Islet of Langerhans (tissue), 1 donor: Measurements from ENCODE around the gene NOS3.
"Not testable (repeated sequence)": the region's sequence is repeated elsewhere in the genome, so short reads cannot be mapped to it uniquely, and the experiment has no call there.

Source experiments
- FAIRE-seq: peaks from one replicate; lab custom pipeline; 2011; peaks lifted over from hg19 to GRCh38; lab: Jason Lieb, UNC

Gene NOS3

DNA sequence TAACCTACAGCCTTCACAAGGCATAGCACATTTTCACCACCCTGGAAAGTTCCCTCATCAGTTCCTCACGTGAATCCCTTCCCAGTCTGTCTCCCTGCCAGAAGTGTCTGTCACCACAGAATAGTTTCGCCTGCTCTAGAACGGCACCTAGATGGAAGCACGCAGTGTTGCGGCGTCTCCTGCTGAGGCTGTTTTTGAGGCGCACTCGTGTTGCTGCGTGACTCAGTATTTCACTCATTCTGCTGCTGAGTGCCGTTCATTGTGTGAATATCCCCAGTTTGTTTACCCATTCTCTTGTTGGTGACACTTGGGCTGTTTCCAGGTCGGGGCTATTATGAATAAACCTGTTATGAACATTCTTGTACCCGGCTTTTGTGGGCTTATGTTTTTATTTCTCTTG is 12.8 kb downstream of the NOS3 start:
- no peak for FAIRE-seq

DNA sequence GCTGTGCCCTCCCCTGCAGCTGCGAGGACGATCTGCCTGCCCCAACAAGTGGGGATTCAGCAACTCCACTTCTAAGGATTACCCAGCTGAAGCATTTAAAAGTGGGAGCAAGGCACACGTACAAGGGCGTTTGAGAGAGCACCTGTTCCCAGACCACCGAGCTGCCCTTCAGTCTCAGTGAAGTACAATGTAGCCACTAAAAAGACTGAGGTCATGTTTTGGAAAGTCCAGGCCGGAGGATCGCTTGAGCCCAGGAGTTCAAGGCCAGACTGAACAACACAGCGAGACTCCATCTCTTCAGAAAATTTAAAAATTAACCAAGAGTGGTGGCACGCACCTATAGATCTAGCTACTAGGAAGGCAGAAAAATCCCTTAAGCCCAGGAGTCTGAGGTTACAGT is 14.7 kb downstream of the NOS3 start:
- no peak for FAIRE-seq

DNA sequence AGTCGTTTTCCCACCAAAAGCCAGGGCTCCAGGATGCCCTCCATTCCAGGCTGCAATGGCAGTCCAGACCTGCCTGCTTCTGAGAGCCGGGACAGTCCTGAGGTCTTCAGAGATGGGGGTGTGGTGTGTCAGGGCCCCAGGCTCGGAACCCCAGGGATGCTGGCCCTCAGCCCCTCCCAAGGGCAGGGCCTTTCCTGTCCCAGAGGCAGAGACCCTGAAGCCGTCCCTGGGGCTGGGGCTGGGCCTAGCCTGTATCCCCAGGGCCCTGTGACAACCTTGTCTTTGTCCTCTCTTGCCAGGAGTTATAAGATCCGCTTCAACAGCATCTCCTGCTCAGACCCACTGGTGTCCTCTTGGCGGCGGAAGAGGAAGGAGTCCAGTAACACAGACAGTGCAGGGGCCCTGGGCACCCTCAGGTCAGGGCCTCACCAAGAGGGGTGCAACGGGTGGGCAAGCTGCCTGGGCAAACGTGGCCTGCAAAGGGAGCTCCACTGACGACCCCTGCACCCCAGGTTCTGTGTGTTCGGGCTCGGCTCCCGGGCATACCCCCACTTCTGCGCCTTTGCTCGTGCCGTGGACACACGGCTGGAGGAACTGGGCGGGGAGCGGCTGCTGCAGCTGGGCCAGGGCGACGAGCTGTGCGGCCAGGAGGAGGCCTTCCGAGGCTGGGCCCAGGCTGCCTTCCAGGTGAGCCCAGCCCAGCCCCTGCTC is 15.9 kb downstream of the NOS3 start:
- FAIRE-seq, result no peak

DNA sequence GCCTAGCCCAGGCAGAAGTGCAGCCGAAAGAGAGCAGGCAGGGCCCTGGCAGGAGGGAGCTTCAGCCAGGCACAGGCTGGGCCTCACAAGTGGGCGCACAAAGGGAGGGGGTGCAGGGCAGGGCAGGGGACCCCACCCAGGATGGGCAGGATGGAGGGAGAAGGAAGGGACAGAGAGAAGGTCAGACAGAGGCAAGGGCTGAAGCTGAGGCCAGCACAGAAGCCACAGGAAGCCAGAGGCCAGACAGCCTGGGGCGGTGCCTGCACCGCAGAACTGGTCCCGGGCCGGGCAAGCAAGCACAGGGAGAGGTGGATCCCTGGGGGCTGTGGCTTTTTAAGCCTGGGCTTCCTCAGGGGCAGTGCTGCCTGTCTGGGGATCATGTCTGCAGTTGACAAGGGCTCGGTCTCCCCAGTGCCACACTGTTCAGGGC is 16.7 kb downstream of the NOS3 start:
- no peak for FAIRE-seq

DNA sequence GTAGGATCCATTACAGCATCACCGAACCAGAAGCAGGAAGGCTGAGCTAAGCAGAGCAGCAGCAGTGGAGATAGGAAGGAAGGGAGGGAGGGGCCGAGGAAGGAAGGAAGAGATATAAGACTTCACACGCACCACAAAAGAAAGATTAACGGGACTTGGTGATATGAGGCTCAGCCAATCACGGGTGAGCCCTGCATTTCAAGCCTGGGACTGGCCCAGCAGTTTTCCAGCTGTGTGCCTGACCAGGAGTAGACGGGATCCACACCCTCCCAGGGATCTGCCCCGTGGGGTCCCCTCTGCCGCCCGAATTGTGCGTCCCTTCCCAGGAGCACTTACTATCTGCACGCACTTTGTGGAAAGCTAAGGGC is 17.3 kb downstream of the NOS3 start:
- no peak for FAIRE-seq

DNA sequence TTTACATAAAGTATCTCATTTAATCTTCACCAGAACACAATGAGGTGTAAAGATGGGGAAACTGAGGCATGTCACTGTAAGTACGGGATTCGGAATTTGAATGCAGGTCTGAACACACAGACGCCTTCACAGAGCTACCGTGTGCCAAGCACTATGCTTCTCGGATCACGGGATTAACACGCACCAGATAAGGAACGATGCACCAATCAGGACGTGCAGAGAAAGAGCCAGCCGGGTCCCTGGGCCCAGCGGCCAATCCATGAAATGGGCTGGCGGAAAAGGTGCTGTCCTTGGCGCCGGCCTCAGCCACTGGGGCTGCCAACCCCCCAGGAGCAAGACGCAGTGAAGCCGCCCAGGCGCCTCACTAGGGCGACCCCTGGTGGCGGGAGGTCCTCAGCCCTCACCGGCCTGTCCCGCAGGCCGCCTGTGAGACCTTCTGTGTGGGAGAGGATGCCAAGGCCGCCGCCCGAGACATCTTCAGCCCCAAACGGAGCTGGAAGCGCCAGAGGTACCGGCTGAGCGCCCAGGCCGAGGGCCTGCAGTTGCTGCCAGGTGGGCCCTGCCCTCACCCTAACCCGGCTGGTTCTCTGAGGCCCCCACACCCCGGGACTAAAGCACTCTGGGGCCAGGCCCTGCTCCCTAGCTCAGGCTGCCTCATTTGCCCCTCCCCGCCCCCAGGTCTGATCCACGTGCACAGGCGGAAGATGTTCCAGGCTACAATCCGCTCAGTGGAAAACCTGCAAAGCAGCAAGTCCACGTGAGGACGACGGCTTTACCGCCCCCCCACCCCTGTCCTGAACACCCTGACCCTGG is 17.9 kb downstream of the NOS3 start:
- no peak for FAIRE-seq

DNA sequence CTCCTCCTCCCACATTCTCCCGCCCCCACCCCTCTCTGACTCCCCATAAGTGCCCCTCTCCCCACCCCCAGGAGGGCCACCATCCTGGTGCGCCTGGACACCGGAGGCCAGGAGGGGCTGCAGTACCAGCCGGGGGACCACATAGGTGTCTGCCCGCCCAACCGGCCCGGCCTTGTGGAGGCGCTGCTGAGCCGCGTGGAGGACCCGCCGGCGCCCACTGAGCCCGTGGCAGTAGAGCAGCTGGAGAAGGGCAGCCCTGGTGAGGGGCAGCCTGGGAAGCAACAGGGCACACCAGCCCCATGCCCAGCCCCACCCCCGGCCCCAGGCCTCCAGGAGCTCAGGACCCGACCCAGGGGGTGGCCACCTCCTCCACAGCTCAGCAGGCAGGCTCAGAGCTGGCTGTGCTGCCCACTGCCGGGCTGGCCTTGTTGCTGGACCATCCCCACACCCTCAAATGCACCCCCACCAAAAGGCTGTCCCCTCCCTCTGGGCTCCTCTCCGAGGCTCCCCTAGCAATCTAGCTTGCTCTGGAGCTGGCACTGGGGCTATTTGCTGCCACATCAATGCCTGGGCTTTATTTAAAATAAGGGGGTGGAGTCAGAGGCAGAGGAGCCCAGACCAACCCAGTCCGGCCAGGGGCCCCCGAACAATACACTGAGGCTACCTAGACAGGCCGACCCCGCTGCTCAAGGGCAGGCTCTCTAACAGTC is 18.7 kb downstream of the NOS3 start:
- no peak for FAIRE-seq

DNA sequence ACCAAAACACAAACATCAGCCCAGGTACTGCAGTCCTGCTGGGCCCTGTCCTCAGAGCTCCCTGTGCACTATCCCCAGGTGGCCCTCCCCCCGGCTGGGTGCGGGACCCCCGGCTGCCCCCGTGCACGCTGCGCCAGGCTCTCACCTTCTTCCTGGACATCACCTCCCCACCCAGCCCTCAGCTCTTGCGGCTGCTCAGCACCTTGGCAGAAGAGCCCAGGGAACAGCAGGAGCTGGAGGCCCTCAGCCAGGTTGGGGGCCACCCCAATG is 19.2 kb downstream of the NOS3 start:
- no peak for FAIRE-seq

DNA sequence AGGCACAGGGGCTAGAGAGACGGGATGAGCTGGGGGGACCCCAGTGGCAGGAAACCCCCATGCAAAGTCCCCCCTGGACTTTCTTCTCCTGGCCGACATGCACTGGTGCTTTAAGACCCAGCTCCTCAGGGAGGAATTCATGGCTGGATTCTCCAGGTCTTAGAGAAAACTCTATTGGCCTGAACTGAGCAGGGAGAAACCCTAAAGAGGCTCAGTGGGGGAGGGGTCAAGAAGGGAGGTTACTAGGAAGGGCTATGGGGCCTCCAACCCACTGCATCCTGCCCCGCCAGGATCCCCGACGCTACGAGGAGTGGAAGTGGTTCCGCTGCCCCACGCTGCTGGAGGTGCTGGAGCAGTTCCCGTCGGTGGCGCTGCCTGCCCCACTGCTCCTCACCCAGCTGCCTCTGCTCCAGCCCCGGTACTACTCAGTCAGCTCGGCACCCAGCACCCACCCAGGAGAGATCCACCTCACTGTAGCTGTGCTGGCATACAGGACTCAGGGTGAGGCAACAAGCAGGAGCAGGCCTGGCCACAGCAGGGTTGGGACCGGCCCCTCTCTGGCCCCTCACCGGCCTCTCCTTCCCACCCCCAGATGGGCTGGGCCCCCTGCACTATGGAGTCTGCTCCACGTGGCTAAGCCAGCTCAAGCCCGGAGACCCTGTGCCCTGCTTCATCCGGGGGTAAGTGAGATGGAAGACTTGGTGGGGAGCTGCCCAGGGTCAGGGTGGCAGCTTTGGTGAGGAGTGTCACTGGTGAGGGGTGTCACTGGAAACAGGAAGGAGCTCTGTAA is 19.7 kb downstream of the NOS3 start:
- no peak for FAIRE-seq

DNA sequence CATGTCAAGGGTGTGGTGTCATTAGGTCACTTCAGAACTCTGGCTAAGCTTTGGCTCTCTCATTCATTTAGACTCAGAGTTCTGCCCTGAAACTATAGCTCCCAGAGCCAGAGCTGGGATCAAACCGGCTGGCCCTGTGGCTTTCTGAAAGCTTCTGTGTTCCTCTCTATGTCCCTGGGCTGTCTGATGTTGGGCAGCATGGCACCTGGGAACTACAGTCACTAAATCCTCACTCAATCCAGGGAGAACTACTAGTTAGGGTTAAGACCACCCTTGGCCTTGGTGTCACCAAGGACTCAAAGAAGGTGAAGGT is 20.2 kb downstream of the NOS3 start:
- no peak for FAIRE-seq

DNA sequence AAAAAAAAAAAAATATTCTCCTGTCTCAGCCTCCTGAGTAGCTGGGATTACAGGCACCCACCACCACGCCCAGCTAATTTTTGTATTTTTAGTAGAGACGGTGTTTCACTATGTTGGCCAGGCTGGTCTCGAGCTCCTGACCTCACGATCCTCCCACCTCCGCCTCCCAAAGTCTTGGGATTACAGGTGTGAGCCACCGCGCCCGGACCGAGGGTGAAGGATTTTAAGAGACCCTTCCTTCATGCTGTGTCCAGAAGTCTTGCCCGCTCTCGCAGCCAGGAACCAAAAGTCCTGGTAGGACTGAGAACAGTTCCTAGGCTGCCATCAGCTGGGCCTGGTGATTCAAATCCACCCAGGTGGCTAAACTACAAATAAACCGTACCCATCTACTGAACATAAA is 20.8 kb downstream of the NOS3 start:
- not testable (repeated sequence) for FAIRE-seq

DNA sequence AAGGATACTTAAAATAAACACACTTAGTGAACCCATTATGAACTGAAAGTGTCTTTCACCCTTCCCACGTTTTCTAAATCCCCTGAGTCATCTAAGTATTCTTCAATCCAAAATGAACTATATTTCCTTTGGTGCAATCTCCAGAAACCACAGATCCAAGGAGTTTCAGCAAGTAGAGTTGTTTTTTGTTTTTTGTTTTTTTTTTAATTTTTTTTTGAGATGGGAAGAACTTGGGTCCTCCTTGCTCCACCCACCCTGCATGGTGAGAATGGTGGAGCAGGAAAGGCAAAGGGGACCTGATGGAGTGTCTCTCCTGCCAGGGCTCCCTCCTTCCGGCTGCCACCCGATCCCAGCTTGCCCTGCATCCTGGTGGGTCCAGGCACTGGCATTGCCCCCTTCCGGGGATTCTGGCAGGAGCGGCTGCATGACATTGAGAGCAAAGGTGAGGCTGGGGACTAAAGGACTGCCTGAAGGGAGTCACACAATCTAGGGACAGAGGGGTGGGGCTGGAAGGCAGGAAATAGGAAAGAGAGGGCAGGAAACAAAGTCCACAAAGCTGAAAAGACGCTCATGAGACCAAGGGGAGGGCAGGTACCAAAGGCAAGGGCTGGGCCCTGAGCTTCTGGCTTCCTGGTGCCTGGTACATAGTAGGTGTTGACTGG is 21.3 kb downstream of the NOS3 start:
- no peak for FAIRE-seq

DNA sequence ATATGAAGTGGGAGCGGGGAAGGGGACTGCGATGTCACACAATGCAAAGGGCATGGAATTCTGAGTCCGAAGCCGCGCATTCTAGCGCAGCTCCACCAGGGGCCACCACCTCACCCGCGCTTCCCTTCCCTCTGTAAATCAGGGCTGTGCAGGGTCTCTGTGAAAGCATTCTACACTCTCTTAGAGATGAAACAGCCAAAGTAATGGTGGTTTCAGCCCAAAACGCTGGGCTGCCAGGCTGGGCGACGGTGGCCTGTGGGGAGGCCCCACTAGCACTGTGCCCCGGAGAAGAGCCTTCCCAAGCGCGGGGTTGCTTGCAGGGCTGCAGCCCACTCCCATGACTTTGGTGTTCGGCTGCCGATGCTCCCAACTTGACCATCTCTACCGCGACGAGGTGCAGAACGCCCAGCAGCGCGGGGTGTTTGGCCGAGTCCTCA is 22.1 kb downstream of the NOS3 start:
- FAIRE-seq, result no peak

DNA sequence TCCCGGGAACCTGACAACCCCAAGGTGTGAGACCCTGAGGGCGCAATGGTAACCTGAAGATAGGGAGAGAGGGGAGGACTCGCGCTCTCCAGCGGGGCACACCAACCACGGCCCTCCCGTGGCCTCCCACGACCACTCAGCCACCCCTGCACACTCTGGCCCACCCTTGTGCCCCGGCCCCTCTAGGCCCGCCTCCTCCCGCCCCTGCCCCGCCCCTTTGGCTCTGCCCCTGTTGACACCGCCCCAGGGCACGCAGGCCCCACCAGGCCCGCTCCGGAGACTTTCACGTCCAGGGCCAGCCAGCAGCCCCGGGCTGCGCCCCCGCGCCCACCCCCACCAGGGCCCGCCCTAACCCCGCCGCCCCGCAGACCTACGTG is 22.5 kb downstream of the NOS3 start:
- FAIRE-seq, result no peak

DNA sequence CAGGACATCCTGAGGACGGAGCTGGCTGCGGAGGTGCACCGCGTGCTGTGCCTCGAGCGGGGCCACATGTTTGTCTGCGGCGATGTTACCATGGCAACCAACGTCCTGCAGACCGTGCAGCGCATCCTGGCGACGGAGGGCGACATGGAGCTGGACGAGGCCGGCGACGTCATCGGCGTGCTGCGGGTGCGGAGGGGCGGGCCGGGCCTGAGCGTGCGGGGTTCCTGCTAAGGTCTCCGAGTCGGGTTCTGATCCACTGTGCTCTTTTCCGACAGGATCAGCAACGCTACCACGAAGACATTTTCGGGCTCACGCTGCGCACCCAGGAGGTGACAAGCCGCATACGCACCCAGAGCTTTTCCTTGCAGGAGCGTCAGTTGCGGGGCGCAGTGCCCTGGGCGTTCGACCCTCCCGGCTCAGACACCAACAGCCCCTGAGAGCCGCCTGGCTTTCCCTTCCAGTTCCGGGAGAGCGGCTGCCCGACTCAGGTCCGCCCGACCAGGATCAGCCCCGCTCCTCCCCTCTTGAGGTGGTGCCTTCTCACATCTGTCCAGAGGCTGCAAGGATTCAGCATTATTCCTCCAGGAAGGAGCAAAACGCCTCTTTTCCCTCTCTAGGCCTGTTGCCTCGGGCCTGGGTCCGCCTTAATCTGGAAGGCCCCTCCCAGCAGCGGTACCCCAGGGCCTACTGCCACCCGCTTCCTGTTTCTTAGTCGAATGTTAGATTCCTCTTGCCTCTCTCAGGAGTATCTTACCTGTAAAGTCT is 23.1 kb downstream of the NOS3 start:
- FAIRE-seq, result no peak

DNA sequence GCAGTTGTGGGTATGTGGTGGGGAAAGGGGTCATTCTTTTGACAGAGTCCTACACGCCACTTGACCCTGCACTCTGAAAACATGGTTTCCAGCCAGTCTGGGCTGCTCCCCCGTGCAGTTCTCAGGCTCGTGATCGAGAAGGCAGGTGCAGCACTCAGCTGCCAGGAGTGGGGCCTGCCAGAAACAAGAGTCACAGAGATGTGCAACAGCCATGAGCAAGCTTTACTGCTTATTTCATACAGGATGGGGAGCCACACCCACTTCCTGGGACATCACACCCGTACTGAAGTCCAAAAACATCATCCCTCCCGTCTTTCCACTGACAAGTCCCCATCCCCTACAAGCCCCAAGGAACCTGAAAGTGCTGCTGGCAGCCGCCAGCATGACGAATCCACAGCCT is 24.1 kb downstream of the NOS3 start:
- FAIRE-seq, result no peak

DNA sequence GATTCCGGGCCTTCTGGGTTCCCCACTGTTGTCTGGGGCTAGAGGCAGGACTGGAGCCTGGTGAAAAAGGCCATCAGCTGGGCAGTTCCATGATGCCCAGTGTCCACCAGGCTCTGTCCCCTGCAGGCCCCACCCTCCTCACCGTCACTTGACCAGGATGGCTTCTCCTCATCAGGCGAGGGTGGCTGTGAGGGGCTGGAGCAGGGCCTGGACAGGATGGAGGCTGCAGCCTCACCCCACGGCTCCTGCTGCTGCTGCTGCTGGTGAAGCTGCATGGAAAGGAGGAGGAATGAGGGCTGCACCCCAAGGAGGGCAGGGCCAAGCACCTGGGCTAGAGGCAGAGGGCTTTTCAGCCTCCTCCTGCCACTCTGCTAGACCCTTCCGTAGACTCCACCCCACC is 25.1 kb downstream of the NOS3 start:
- FAIRE-seq, result no peak

DNA sequence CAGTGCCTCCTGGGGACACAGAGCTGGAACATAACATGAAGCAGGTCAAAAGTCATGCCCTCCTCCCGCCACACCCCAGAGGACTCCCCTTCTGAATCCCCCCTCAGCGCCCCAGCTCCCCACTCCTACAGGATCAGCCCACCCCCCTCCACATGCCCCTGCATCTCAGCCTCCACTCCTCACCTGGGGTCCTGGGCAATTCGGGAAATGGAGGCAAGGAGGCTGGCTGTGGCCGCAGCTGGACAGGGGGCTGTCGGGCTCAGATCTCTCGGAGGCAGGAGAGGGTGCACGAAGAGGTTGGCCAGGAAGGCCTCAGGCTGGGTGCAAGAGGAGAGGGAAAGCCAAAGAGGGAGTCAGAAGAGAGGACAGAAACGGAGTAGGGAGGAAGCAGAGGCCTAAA is 25.7 kb downstream of the NOS3 start:
- no peak for FAIRE-seq

DNA sequence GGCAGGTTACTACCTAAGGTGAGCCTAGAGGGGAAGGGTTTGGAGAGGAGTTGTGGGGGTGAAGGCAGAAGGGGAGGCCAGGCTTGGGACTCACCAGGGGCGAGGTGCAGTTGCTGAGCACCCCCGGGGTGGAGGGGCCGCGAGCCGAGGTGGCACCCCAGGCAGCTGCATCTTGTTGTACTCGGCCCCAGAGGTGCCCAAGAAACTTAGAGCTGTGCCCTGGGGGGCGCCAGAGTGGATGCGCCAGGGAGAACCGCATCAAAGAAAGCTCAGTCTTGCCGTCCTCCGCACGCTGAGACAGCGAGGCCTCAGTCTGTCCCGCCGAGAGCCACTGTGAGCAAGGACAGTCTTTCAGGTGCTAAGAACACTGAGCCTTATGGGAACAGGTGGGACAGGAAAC is 26.1 kb downstream of the NOS3 start:
- FAIRE-seq, result no peak

DNA sequence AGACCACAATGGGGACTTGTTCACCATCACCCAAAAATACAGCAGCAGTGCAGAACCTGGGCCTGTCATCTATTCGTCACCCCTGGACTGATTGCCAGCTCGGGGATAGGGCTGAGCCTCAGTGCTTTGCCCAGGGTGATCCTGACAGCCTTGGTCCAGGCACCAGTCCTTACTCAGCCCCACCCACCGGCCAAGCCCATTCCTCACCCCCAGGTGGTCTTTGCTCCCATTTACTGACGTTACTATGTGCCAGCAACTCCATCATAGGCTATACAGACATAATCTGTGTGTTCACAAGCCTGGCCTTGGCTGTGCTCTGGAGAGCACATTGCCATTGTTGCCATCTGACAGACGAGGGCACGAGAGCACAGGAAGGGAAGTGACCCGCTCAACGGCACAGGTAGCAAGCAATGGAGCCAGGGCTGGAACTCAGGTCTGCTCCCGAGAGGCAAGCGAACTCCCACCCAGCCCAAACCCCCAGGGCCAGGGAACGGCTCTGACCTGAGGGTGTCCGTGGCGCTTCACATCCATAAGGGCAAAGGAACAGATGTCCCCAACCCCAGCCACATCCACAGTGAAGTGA is 26.6 kb downstream of the NOS3 start:
- no peak for FAIRE-seq

DNA sequence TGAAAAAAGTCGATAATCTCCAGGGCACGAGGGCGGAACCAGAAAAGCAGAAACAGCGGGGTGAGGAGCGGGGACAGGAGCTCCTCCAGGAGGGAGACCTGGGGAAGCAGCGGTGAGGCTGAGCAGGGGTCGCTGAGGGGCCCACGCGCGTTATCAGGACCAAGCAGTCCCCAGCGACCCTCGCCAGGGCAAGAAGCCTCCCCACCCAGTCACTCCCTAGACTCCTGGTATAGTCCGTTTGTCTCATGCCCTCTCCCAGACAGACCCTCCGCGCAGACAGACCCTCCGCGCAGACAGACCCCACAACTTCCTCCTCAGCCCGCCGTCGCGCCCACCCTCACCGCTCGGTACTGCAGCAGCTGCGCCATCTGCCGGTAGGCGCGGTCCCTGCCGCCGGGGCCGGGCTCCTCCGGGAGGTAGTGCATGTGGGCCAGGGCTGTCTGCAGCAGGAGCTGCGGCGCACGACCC is 27.2 kb downstream of the NOS3 start:
- no peak for FAIRE-seq
